ENCODE data around the gene LDLRAD3.

DNA sequence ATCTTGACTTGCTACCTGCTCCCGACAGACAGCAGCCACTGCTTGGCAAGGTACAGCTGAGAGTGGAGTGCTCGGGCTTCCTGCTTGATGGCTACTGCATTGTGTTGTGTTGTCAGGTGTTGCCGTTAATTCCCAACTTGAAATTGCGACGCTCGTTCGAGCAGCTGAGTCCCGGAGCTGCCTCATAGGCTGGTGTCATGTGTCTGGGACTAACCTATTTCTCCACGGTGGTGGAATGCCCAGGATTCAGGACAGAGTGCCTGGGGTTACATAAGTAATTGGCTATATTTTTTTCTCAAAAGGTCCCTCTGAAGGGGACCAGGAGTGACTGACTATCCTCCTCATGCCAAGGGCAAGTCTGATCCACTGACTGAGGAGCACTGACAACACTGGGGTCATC, 326.8 kb downstream of the LDLRAD3 start:
- TF ChIP-seq, protein P1, sequence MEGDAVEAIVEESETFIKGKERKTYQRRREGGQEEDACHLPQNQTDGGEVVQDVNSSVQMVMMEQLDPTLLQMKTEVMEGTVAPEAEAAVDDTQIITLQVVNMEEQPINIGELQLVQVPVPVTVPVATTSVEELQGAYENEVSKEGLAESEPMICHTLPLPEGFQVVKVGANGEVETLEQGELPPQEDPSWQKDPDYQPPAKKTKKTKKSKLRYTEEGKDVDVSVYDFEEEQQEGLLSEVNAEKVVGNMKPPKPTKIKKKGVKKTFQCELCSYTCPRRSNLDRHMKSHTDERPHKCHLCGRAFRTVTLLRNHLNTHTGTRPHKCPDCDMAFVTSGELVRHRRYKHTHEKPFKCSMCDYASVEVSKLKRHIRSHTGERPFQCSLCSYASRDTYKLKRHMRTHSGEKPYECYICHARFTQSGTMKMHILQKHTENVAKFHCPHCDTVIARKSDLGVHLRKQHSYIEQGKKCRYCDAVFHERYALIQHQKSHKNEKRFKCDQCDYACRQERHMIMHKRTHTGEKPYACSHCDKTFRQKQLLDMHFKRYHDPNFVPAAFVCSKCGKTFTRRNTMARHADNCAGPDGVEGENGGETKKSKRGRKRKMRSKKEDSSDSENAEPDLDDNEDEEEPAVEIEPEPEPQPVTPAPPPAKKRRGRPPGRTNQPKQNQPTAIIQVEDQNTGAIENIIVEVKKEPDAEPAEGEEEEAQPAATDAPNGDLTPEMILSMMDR (IDR thresholded peaks at IDR 0.05; ENCODE audit: borderline replicate concordance, extremely low read depth, low read length, poor library complexity, severe bottlenecking) = no peak
- no peak for TF ChIP-seq EZH2 (IDR thresholded peaks at IDR 0.05; ENCODE audit: borderline replicate concordance, low read depth, low read length, severe bottlenecking)

Data from DND-41 (cell line).